ENCODE measurements around the gene LRRC36. TPM values are rescaled to one million over a fixed set of nuclear protein-coding genes. Genes with fewer than 3 reads are reported as not detected.

Gene LRRC36
- polyA plus RNA-seq, 3 donors = 0.65 to 3.2 (median 1.8) TPM

GRCh38 chr16:67393111-67393787 lies 66.6 kb downstream of the LRRC36 start, which contains the start of gene TPPP3:
TPPP3 (minus strand) TSS chr16:67393498; CDS start chr16:67391111, 2,387 bp downstream.
- DNase-seq = peak; percentile 84 to 89 (median 85)
- Histone ChIP-seq H3K27me3 (ENCODE audit: control insufficient read depth in 2 of 2, insufficient read depth in 2 of 2, low read length in 2 of 2) (peaks cover 0 to 19% of the 10 kb centered on the region in 2 donors), H4K20me1 (ENCODE audit: insufficient read depth, low read length) (peaks cover 55% of the 10 kb centered on the region), H2AFZ (ENCODE audit: insufficient read depth, low read depth, low read length, poor library complexity, severe bottlenecking) (peak within 1 kb of the TSS; percentile 88), H3K36me3 (replicated peaks in 1 of 2; ENCODE audit: control insufficient read depth in 1 of 2, insufficient read depth in 2 of 2, low read length in 2 of 2) (no peaks in the 10 kb centered on the region), H3K9me3 (replicated peaks in 1 of 2; ENCODE audit: control insufficient read depth in 1 of 2, insufficient read depth in 1 of 2, low read length in 2 of 2) (no peaks in the 10 kb centered on the region), H3K4me1 (ENCODE audit: control insufficient read depth in 1 of 2, insufficient read depth in 2 of 2, low read length in 2 of 2) (peaks cover 76 to 79% of the 10 kb centered on the region in 2 donors), H3K79me2 (ENCODE audit: insufficient read depth, low read length) (no peaks in the 10 kb centered on the region), H3K4me2 (replicated peaks; ENCODE audit: extremely low read depth, low read length, poor library complexity, severe bottlenecking) (peak within 1 kb of the TSS; percentile 87), H3K9ac (ENCODE audit: insufficient read depth, low read length, poor library complexity, severe bottlenecking) (peak within 1 kb of the TSS; percentile 71), H3K4me3 (replicated peaks in 1 of 3; ENCODE audit: low read depth in 2 of 3, low read length in 3 of 3) (peak within 1 kb of the TSS; percentile 42 to 78 (median 77)), H3K27ac (ENCODE audit: low read depth in 1 of 2, low read length in 2 of 2) (peak within 1 kb of the TSS; percentile 41 to 80)
- Mint-ChIP-seq H3K27me3 (ENCODE audit: low read depth in 3 of 3) (peaks cover 16 to 45% (median 28%) of the 10 kb centered on the region in 3 donors), H3K4me1 (peaks cover 67% of the 10 kb centered on the region), H3K4me3 (peak within 1 kb of the TSS; percentile 83 to 92), H3K27ac (peak within 1 kb of the TSS; percentile 62 to 93 (median 86)), H3K36me3 (peaks cover 13 to 23% of the 10 kb centered on the region in 2 donors), H3K9me3 (peaks cover 0 to 8% (median 0%) of the 10 kb centered on the region in 7 donors)
- peak; percentile 81 for TF ChIP-seq CTCF (IDR thresholded peaks at IDR 0.05)
- 9% methylated on average over 47 of the region's 56 CpGs for WGBS (ENCODE audit: insufficient coverage)
- intact Hi-C loops (cut with micrococcal nuclease) = no loop called here

GRCh38 chr16:67393788-67394154 lies 67.2 kb downstream of the LRRC36 start:
- peaks cover 66% of the 10 kb centered on the region for H3K4me1 Mint-ChIP-seq
- WGBS (ENCODE audit: insufficient coverage) = 4% methylated on average over 16 of the region's 20 CpGs
- H3K27ac Mint-ChIP-seq = peak overlapping the region; percentile 21 to 93 (median 86)

More at GRCh38 chr16:67393788-67394154, 67.2 kb downstream of the LRRC36 start:
- Histone ChIP-seq H3K4me3 (replicated peaks in 1 of 3; ENCODE audit: low read depth in 2 of 3, low read length in 3 of 3) (peak overlapping the region; percentile 42 to 78 (median 77)), H3K9me3 (replicated peaks in 1 of 2; ENCODE audit: control insufficient read depth in 1 of 2, insufficient read depth in 1 of 2, low read length in 2 of 2) (no peaks in the 10 kb centered on the region), H3K27ac (ENCODE audit: low read depth in 1 of 2, low read length in 2 of 2) (peak overlapping the region; percentile 41 to 80), H2AFZ (ENCODE audit: insufficient read depth, low read depth, low read length, poor library complexity, severe bottlenecking) (peak overlapping the region; percentile 88), H3K27me3 (ENCODE audit: control insufficient read depth in 2 of 2, insufficient read depth in 2 of 2, low read length in 2 of 2) (peaks cover 0 to 19% of the 10 kb centered on the region in 2 donors), H3K79me2 (ENCODE audit: insufficient read depth, low read length) (no peaks in the 10 kb centered on the region), H3K4me1 (ENCODE audit: control insufficient read depth in 1 of 2, insufficient read depth in 2 of 2, low read length in 2 of 2) (peaks cover 76 to 79% of the 10 kb centered on the region in 2 donors), H3K9ac (ENCODE audit: insufficient read depth, low read length, poor library complexity, severe bottlenecking) (peak overlapping the region; percentile 71), H4K20me1 (ENCODE audit: insufficient read depth, low read length) (peaks cover 51% of the 10 kb centered on the region), H3K36me3 (replicated peaks in 1 of 2; ENCODE audit: control insufficient read depth in 1 of 2, insufficient read depth in 2 of 2, low read length in 2 of 2) (no peaks in the 10 kb centered on the region), H3K4me2 (replicated peaks; ENCODE audit: extremely low read depth, low read length, poor library complexity, severe bottlenecking) (peak overlapping the region; percentile 87)
- Mint-ChIP-seq H3K27me3 (ENCODE audit: low read depth in 3 of 3) (peaks cover 14 to 47% (median 28%) of the 10 kb centered on the region in 3 donors), H3K9me3 (peaks cover 0 to 8% (median 0%) of the 10 kb centered on the region in 7 donors), H3K36me3 (peaks cover 10 to 20% of the 10 kb centered on the region in 2 donors), H3K4me3 (peak overlapping the region; percentile 83 to 92)
- intact Hi-C loops (cut with micrococcal nuclease) = no loop called here
- DNase-seq = no peak
- no peak for TF ChIP-seq CTCF (IDR thresholded peaks at IDR 0.05)
